GM12878 (cell line): ENCODE data around the gene ARFGAP2. TPM values are rescaled to one million over a fixed set of nuclear protein-coding genes. Genes with fewer than 3 reads are reported as not detected.

Experiments
- ATAC-seq: fragments of 200-7000 bp; cut with Tn5 transposase; 3 replicates; pipeline ENCODE4 v1.9.1; 2020; ENCODE audit warnings: mild to moderate bottlenecking, moderate library complexity
- BruUV-seq: library from RNA; stranded (reverse); fragments of 400-500 nt; replicated peaks from 2 replicates; lab custom pipeline; 2021; lab: Mats Ljungman, UMichigan
- CTCF ChIA-PET: fragments of 300-600 bp; sonication (Branson Sonifier 250); formaldehyde crosslinking; extraction: SDS; loops from one replicate; lab custom pipeline; 2021; ENCODE audit warnings: inconsistent platforms; lab: Yijun Ruan, JAX
- POLR2A ChIA-PET: fragments of 350-600 bp; formaldehyde crosslinking; extraction: SDS; loops from one replicate; lab custom pipeline; 2021; ENCODE audit warnings: inconsistent platforms; lab: Charles Lee
- RAD21 ChIA-PET: fragments of 300-600 bp; sonication (Branson Sonifier 250); formaldehyde crosslinking; loops from one replicate; lab custom pipeline; 2023; ENCODE audit warnings: antibody characterized with exemption; ENCODE audit not compliant: unreplicated experiment; lab: Charles Lee
- SMC1A ChIA-PET: fragments of 300-600 bp; sonication (Branson Sonifier 250); formaldehyde crosslinking; loops from one replicate; lab custom pipeline; 2023; ENCODE audit not compliant: unreplicated experiment, uncharacterized antibody; lab: Charles Lee
- DNase-seq: peaks from one replicate; pipeline ENCODE4 v3.0.0-alpha.2; 2011; ENCODE audit warnings: low read depth, low spot score
- FAIRE-seq: peaks from 3 replicates; lab custom pipeline; 2011; peaks lifted over from hg19 to GRCh38; lab: Jason Lieb, UNC
- H2AFZ ChIP-seq: 2 replicates; pipeline ENCODE4 v1.6.0; 2011; ENCODE audit warnings: low read depth, low read length, control low read depth; ENCODE audit not compliant: control insufficient read depth
- H3K27ac ChIP-seq: 2 replicates; pipeline ENCODE4 v1.5.1; 2011; ENCODE audit warnings: control low read depth; ENCODE audit not compliant: control insufficient read depth, insufficient read depth
- H3K27me3 ChIP-seq, 2 experiments: replicated peaks in 1 of 2; 2 replicates each; pipeline versions ENCODE4 v1.6.0 to v1.6.1; 2011; ENCODE audit warnings: low read length in 1 of 2; ENCODE audit not compliant: control insufficient read depth in 2 of 2, insufficient read depth in 2 of 2
- H3K36me3 ChIP-seq, 2 experiments: 2 replicates each; pipeline ENCODE4 v1.5.1; 2011; ENCODE audit warnings: low read length in 1 of 2; ENCODE audit not compliant: control insufficient read depth in 2 of 2, insufficient read depth in 2 of 2
- H3K4me1 ChIP-seq: 2 replicates; pipeline ENCODE4 v1.6.1; 2011; ENCODE audit warnings: mild to moderate bottlenecking, low read length, moderate library complexity, mixed read lengths; ENCODE audit not compliant: control insufficient read depth, insufficient read depth
- H3K4me2 ChIP-seq: 2 replicates; pipeline ENCODE4 v1.6.0; 2011; ENCODE audit warnings: control low read depth; ENCODE audit not compliant: control insufficient read depth, insufficient read depth
- H3K4me3 ChIP-seq: fragments of 200-600 bp; sonication (generic); 2 replicates; pipeline ENCODE4 v1.5.1; 2016
- H3K79me2 ChIP-seq: 2 replicates; pipeline ENCODE4 v1.6.0; 2011; ENCODE audit warnings: low read length; ENCODE audit not compliant: control insufficient read depth, insufficient read depth
- H3K9ac ChIP-seq: 2 replicates; pipeline ENCODE4 v1.8.0; 2011; ENCODE audit warnings: low read length, control low read depth, mixed read lengths; ENCODE audit not compliant: control insufficient read depth, insufficient read depth
- H3K9me3 ChIP-seq: replicated peaks from 3 replicates; pipeline ENCODE4 v1.5.1; 2011; ENCODE audit warnings: mild to moderate bottlenecking, low read length; ENCODE audit not compliant: control insufficient read depth, insufficient read depth
- H4K20me1 ChIP-seq: 2 replicates; pipeline ENCODE4 v1.6.0; 2011; ENCODE audit not compliant: control insufficient read depth, insufficient read depth
- ATF2 ChIP-seq: IDR thresholded peaks from 2 replicates; pipeline ENCODE4 v1.6.1; 2012; ENCODE audit warnings: low read length, inconsistent platforms
- CBFB ChIP-seq: IDR thresholded peaks from 2 replicates; pipeline ENCODE4 v1.6.1; 2016; ENCODE audit warnings: antibody characterized with exemption, low read depth
- CHD2 ChIP-seq: IDR thresholded peaks from 2 replicates; pipeline ENCODE4 v1.6.1; 2011; ENCODE audit warnings: low read depth, low read length, improper control_type of control experiment, borderline replicate concordance
- GABPA ChIP-seq: IDR thresholded peaks from 2 replicates; pipeline ENCODE4 v1.6.1; 2014; ENCODE audit warnings: antibody characterized with exemption, low read depth, mild to moderate bottlenecking, inconsistent platforms
- IRF4 ChIP-seq: IDR thresholded peaks from 2 replicates; pipeline ENCODE4 v1.6.1; 2011; ENCODE audit warnings: low read depth, low read length
- NFYB ChIP-seq: IDR thresholded peaks from 2 replicates; pipeline ENCODE4 v1.6.1; 2011; ENCODE audit warnings: low read depth, mild to moderate bottlenecking, low read length, improper control_type of control experiment, moderate library complexity; ENCODE audit not compliant: insufficient read depth
- RAD21 ChIP-seq: IDR thresholded peaks from 2 replicates; pipeline ENCODE4 v1.6.1; 2011; ENCODE audit warnings: mild to moderate bottlenecking, low read depth, low read length, moderate library complexity; ENCODE audit not compliant: insufficient read depth
- SIX5 ChIP-seq: IDR thresholded peaks from 2 replicates; pipeline ENCODE4 v1.6.1; 2011; ENCODE audit warnings: mild to moderate bottlenecking, low read depth, low read length, moderate library complexity; ENCODE audit not compliant: severe bottlenecking
- SP1 ChIP-seq: IDR thresholded peaks from one replicate; pipeline ENCODE4 v1.6.1; 2011; ENCODE audit warnings: low read depth, low read length
- TBL1XR1 ChIP-seq: IDR thresholded peaks from 2 replicates; pipeline ENCODE4 v1.6.1; 2012; ENCODE audit warnings: low read depth, low read length, improper control_type of control experiment
- ZNF207 ChIP-seq: fragments of 450-650 bp; IDR thresholded peaks from 2 replicates; pipeline ENCODE4 v1.6.1; 2014; ENCODE audit warnings: antibody characterized with exemption, mild to moderate bottlenecking, borderline replicate concordance
- ZNF217 ChIP-seq: fragments of 450-650 bp; IDR thresholded peaks from 2 replicates; pipeline ENCODE4 v1.6.1; 2017; ENCODE audit warnings: antibody characterized with exemption, mild to moderate bottlenecking
- WGBS: methylation state at CpG from one replicate; pipeline ENCODE4 v1.1.6; 2016; ENCODE audit warnings: low lambda C conversion rate; ENCODE audit not compliant: insufficient replicate concordance, insufficient coverage; ENCODE audit errors: missing lambda C conversion rate; 5-methylcytosine and 5-hydroxymethylcytosine counted together
- in situ Hi-C: fragments of 300-500 bp; cut with MboI; formaldehyde crosslinking; loops from 9 replicates; pipeline ENCODE4 v1.14.3; 2018; ENCODE audit warnings: mixed read lengths
- intact Hi-C: fragments of 100-400 bp; cut with micrococcal nuclease; formaldehyde crosslinking; loops from one replicate; pipeline ENCODE4 v1.14.2; 2022; ENCODE audit not compliant: unreplicated experiment
- polyA plus RNA-seq, 11 experiments: library from polyadenylated mRNA; depleted of rRNA in 4 of 11; unstranded in 6 of 11; stranded (reverse) in 5 of 11; fragments of >200 nt; fragmentation: Nextera tagmentation in 4 of 11; fragmentation: Illumina TruSeq in 1 of 11; extraction: Ambion mirVana in 4 of 11; extraction: Trizol in 1 of 11; gene quantifications; 1 replicate in 1 of 11; 2 replicates in 10 of 11; pipeline versions ENCODE4 v1.2.1 to v1.2.3, GENCODE V29; 2011 to 2016; ENCODE audit warnings: inconsistent platforms in 2 of 11, missing spikeins in 2 of 11, low read depth in 1 of 11
- total RNA-seq, 4 experiments: library from RNA; depleted of rRNA in 3 of 4; stranded (reverse); fragments of >200 nt in 3 of 4; fragmentation: Illumina TruSeq in 1 of 4; extraction: Trizol in 1 of 4; gene quantifications; 2 replicates each; pipeline versions ENCODE4 v1.2.1 to v1.2.3, GENCODE V29; 2013 to 2021

The ARFGAP2 gene
- total and polyA plus RNA-seq, 10 of the 15 experiments (the other 5 are each of a cell fraction or from before 2014, with no cell fraction given), result 20.9 to 100 (median 75.5) TPM

GRCh38 chr11:47222696-47223095 is 46.0 kb upstream of the ARFGAP2 start:
- Histone ChIP-seq H3K79me2 (peaks cover 28% of the 10 kb centered on the region), H3K27me3 (no peaks in the 10 kb centered on the region), H4K20me1 (no peaks in the 10 kb centered on the region), H3K36me3 (peaks cover 1 to 6% of the 10 kb centered on the region in 2 experiments; a peak in 2 of 4 replicates), H3K4me3 (no peak overlapping the region), H3K27ac (no peak overlapping the region), H3K4me2 (no peak overlapping the region), H3K9ac (no peak overlapping the region), H2AFZ (no peak overlapping the region), H3K4me1 (peaks cover 19% of the 10 kb centered on the region), H3K9me3 (no peaks in the 10 kb centered on the region)
- no peak for DNase-seq
- RAD21 ChIA-PET, result no interaction called here
- WGBS, result 98% methylated on average over 2 of the region's 2 CpGs
- intact Hi-C loops, result no loop called here
- SMC1A ChIA-PET, result interaction anchor here (1.0 kb wide), 1 partner anchor 10 kb away, joined by 3 read pairs; no protein-coding TSS in a partner anchor
- CTCF ChIA-PET, result interaction anchor here (1.3 to 2.7 kb wide), 2 partner anchors 8 to 9 kb away, joined by 3 to 8 read pairs; partner anchors contain the start of gene DDB2
- TF ChIP-seq GABPA (no peak), TBL1XR1 (no peak), CHD2 (no peak), RAD21 (no peak), CBFB (no peak), ZNF207 (no peak), SP1 (no peak), NFYB (no peak), SIX5 (no peak), ATF2 (no peak), ZNF217 (no peak), IRF4 (no peak)
- no peak for FAIRE-seq
- no TSS peak for BruUV-seq
- POLR2A ChIA-PET, result no interaction called here
- ATAC-seq, result no peak
- in situ Hi-C loops, result no loop called here
